NCI-H510A treated with DMSO at 0.1 percent for 48 hours (cell line): ENCODE results near the gene TTC16.

ENCODE experiments used
- DNase-seq: peaks from one replicate; lab custom pipeline; 2025; lab: John Stamatoyannopoulos, UW

The TTC16 gene

GRCh38 chr9:127715470-127716337 is at the start of gene TTC16, which contains the start of gene PTRH1:
Gene TTC16, plus strand, starts transcription at chr9:127716079. Its CDS starts 67 bp downstream, at chr9:127716146.
Gene PTRH1, minus strand, starts transcription at chr9:127715663. Its CDS starts 24 bp downstream, at chr9:127715639.
- DNase-seq = peak; percentile 96

- DNase-seq = no peak
Measured at GRCh38 chr9:127667127-127667844, 48.6 kb upstream of the TTC16 start.

- no peak for DNase-seq
Measured at GRCh38 chr9:127667906-127668305, 48.0 kb upstream of the TTC16 start.

GRCh38 chr9:127673234-127673633 is 42.6 kb upstream of the TTC16 start:
- DNase-seq = no peak

GRCh38 chr9:127676638-127677037 is 39.2 kb upstream of the TTC16 start:
- DNase-seq = no peak

- no peak for DNase-seq
Measured at GRCh38 chr9:127679506-127679905, 36.4 kb upstream of the TTC16 start.

- DNase-seq = no peak
Measured at GRCh38 chr9:127680226-127680625, 35.7 kb upstream of the TTC16 start.

GRCh38 chr9:127680846-127681245 is 35.0 kb upstream of the TTC16 start:
- no peak for DNase-seq

GRCh38 chr9:127682351-127683136 is 33.3 kb upstream of the TTC16 start:
- DNase-seq = no peak

- DNase-seq = no peak
Measured at GRCh38 chr9:127683723-127684122, 32.2 kb upstream of the TTC16 start.

GRCh38 chr9:127684576-127684975 is 31.3 kb upstream of the TTC16 start:
- no peak for DNase-seq

GRCh38 chr9:127686461-127687393 is 29.2 kb upstream of the TTC16 start:
- DNase-seq = peak; percentile 6

- DNase-seq = no peak
Measured at GRCh38 chr9:127689329-127690000, 26.4 kb upstream of the TTC16 start.

GRCh38 chr9:127690735-127691134 is 25.1 kb upstream of the TTC16 start:
- DNase-seq = no peak

GRCh38 chr9:127692071-127692470 is 23.8 kb upstream of the TTC16 start:
- no peak for DNase-seq

- DNase-seq = no peak
Measured at GRCh38 chr9:127693143-127693542, 22.7 kb upstream of the TTC16 start.

GRCh38 chr9:127693697-127694096 is 22.2 kb upstream of the TTC16 start:
- DNase-seq = no peak

GRCh38 chr9:127694890-127695720 is 20.8 kb upstream of the TTC16 start:
- DNase-seq = no peak

GRCh38 chr9:127697575-127697974 is 18.3 kb upstream of the TTC16 start:
- no peak for DNase-seq

- DNase-seq = no peak
Measured at GRCh38 chr9:127698386-127698785, 17.5 kb upstream of the TTC16 start.
